Peyer's patch (tissue), 4 donors: Measurements from ENCODE around the gene TAF1.
"Not testable (repeated sequence)": the region's sequence is repeated elsewhere in the genome, so short reads cannot be mapped to it uniquely, and the experiment has no call there.

ENCODE experiments used
- CTCF ChIP-seq, 6 experiments: fragments of 450-650 bp in 4 of 6; fragments of 200-600 bp in 2 of 6; sonication (generic) in 1 of 6; IDR thresholded peaks; one replicate each; pipeline ENCODE4 v1.5.1; 2017 to 2019; ENCODE audit warnings: antibody characterized with exemption in 6 of 6, mild to moderate bottlenecking in 3 of 6, moderate library complexity in 1 of 6
- POLR2A ChIP-seq, 2 donors: fragments of 450-650 bp; IDR thresholded peaks; one replicate each; pipeline ENCODE4 v1.5.1; 2017; ENCODE audit warnings: antibody characterized with exemption in 2 of 2, mild to moderate bottlenecking in 2 of 2, moderate library complexity in 2 of 2

DNA sequence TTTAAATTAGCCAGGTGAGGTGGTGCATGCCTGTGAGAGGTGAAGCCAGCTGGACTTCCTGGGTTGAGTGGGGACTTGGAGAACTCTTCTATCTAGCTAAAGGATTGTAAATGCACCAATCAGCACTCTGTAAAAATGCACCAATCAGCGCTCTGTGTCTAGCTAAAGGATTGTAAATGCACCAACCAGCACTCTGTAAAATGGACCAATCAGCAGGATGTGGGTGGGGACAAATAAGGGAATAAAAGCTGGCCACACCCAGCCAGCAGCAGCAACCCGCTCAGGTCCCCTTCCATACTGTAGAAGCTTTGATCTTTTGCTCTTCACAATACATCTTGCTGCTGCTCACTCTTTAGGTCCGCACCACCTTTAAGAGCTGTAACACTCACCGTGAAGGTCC is 147.6 kb downstream of the TAF1 start:
- not testable (repeated sequence) for TF ChIP-seq CTCF, POLR2A (IDR thresholded peaks at IDR 0.05)
